ENCODE data around the gene NOS3. TPM values are rescaled to one million over a fixed set of nuclear protein-coding genes. Genes with fewer than 3 reads are reported as not detected.
A peak's percentile ranks its signal among the peaks of the same experiment; 100 is the strongest.

Gene NOS3
- total and polyA plus RNA-seq, 2 experiments from 2014 or later = 2.6 to 6.1 TPM

GRCh38 chr7:151010037-151010306, 19.2 kb downstream of the NOS3 start (continued):
- no peak for TF ChIP-seq ZNF331 (CRISPR knock-in tag; IDR thresholded peaks at IDR 0.05; ENCODE audit: low read depth)
- TF ChIP-seq CTCF (conservative IDR thresholded peaks at IDR 0.05; ENCODE audit: low read depth in 2 of 2) = no peak
- TF ChIP-seq NANOG (IDR thresholded peaks at IDR 0.05; ENCODE audit: borderline replicate concordance) = no peak
- TF ChIP-seq STAT1 (IDR thresholded peaks at IDR 0.05; ENCODE audit: unreplicated experiment) = no peak
- no peak for TF ChIP-seq EZH2 (IDR thresholded peaks at IDR 0.05; ENCODE audit: low read depth, unreplicated experiment)
- TF ChIP-seq CREB1 (CRISPR knock-in tag; IDR thresholded peaks at IDR 0.05; ENCODE audit: low read depth) = no peak
- TF ChIP-seq JUNB (IDR thresholded peaks at IDR 0.05; ENCODE audit: unreplicated experiment) = no peak

- Histone ChIP-seq H3K4me2 (peak overlapping the region; percentile 51), H2AFZ (0 out of 2 replicates have a peak overlapping the region, but pooled peaks have one; percentile 23), H3K36me3 (ENCODE audit: insufficient read depth) (no peaks in the 10 kb centered on the region), H3K27ac (ENCODE audit: low read depth) (no peak overlapping the region), H3F3A (replicated peaks; ENCODE audit: low read depth) (0 out of 2 replicates have a peak, but pooled peaks cover 8% of the 10 kb centered on the region), H3K4me1 (ENCODE audit: insufficient read depth) (peaks cover 27% of the 10 kb centered on the region), H3K9me2 (ENCODE audit: insufficient read depth) (no peaks in the 10 kb centered on the region), H3K79me2 (replicated peaks; ENCODE audit: insufficient read depth) (no peaks in the 10 kb centered on the region), H4K20me1 (replicated peaks; ENCODE audit: insufficient read depth) (no peaks in the 10 kb centered on the region), H3K4me3 (peak overlapping the region; percentile 23; the same call in 1 of the 2 replicates), H3K27me3 (ENCODE audit: insufficient read depth) (peaks cover 12% of the 10 kb centered on the region)
- Mint-ChIP-seq H3K4me3 (peak overlapping the region; percentile 64), H3K27me3 (ENCODE audit: insufficient read depth, low read depth, poor library complexity) (peaks cover 25% of the 10 kb centered on the region), H3K9me3 (no peaks in the 10 kb centered on the region), H3K36me3 (ENCODE audit: low read depth) (peaks cover 7% of the 10 kb centered on the region; the same call in 1 of the 3 replicates), H3K4me1 (peaks cover 40% of the 10 kb centered on the region), H3K27ac (no peak overlapping the region; the same call in none of the 2 replicates)
- ATAC-seq = peak; percentile 5
- peak; percentile 85 for DNase-seq (ENCODE audit: low spot score)
- no peak for TF ChIP-seq ZNF462 (CRISPR knock-in tag; IDR thresholded peaks at IDR 0.05)
- TF ChIP-seq CREB1 (CRISPR knock-in tag; IDR thresholded peaks at IDR 0.05; ENCODE audit: low read depth) = no peak
- TF ChIP-seq, protein P1, sequence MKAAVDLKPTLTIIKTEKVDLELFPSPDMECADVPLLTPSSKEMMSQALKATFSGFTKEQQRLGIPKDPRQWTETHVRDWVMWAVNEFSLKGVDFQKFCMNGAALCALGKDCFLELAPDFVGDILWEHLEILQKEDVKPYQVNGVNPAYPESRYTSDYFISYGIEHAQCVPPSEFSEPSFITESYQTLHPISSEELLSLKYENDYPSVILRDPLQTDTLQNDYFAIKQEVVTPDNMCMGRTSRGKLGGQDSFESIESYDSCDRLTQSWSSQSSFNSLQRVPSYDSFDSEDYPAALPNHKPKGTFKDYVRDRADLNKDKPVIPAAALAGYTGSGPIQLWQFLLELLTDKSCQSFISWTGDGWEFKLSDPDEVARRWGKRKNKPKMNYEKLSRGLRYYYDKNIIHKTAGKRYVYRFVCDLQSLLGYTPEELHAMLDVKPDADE (IDR thresholded peaks at IDR 0.05) = no peak
- no peak for TF ChIP-seq ZNF114 (CRISPR knock-in tag; IDR thresholded peaks at IDR 0.05)
- no peak for TF ChIP-seq ZNF331 (CRISPR knock-in tag; IDR thresholded peaks at IDR 0.05; ENCODE audit: low read depth)
- no peak for TF ChIP-seq EZH2phosphoT487 (IDR thresholded peaks at IDR 0.05; ENCODE audit: unreplicated experiment)
- TF ChIP-seq EZH2 (IDR thresholded peaks at IDR 0.05; ENCODE audit: low read depth, unreplicated experiment) = no peak
- TF ChIP-seq STAT1 (IDR thresholded peaks at IDR 0.05; ENCODE audit: unreplicated experiment) = no peak
These were observed 19.7 kb downstream of the NOS3 start for GRCh38 chr7:151010307-151011096.

Data from GM23338 (cell line).